Nephron (organoid): ENCODE measurements around the gene AMOTL1.
A peak's percentile ranks its signal among the peaks of the same experiment; 100 is the strongest.

Experiments used
- H3K27ac Mint-ChIP-seq, 3 experiments: 2 replicates each; pipeline ENCODE4 v1.8.0; 2020; ENCODE audit warnings: mixed read lengths in 3 of 3, mild to moderate bottlenecking in 2 of 3, moderate library complexity in 1 of 3
- H3K27me3 Mint-ChIP-seq: 2 replicates; pipeline ENCODE4 v1.8.0; 2021; ENCODE audit warnings: low read depth, mild to moderate bottlenecking, moderate library complexity, mixed read lengths
- H3K36me3 Mint-ChIP-seq: 2 replicates; pipeline ENCODE4 v1.8.0; 2020; ENCODE audit warnings: low read depth, mixed read lengths
- H3K4me1 Mint-ChIP-seq: 2 replicates; pipeline ENCODE4 v1.8.0; 2020; ENCODE audit warnings: mixed read lengths
- H3K4me3 Mint-ChIP-seq, 3 experiments: 2 replicates each; pipeline ENCODE4 v1.8.0; 2020; ENCODE audit warnings: mild to moderate bottlenecking in 3 of 3, mixed read lengths in 3 of 3, moderate library complexity in 2 of 3
- H3K9me3 Mint-ChIP-seq: 2 replicates; pipeline ENCODE4 v1.8.0; 2020; ENCODE audit warnings: mixed read lengths
- CTCF ChIP-seq, 3 experiments: fragments of 200-600 bp; sonication (generic); IDR thresholded peaks; one replicate each; pipeline ENCODE4 v1.5.0; 2021; ENCODE audit warnings: antibody characterized with exemption in 3 of 3; ENCODE audit not compliant: unreplicated experiment in 3 of 3

The AMOTL1 gene

GRCh38 chr11:94773842-94774241, 5.7 kb downstream of the AMOTL1 start:
- Mint-ChIP-seq H3K27ac (no peak overlapping the region), H3K36me3 (peaks cover 3% of the 10 kb centered on the region)

GRCh38 chr11:94774345-94774744, 6.2 kb downstream of the AMOTL1 start:
- peaks cover 62% of the 10 kb centered on the region for H3K4me1 Mint-ChIP-seq
- peaks cover 3% of the 10 kb centered on the region for H3K36me3 Mint-ChIP-seq
- TF ChIP-seq CTCF (IDR thresholded peaks at IDR 0.05; ENCODE audit: unreplicated experiment in 3 of 3), result no peak
- H3K4me3 Mint-ChIP-seq, result no peak overlapping the region
- H3K27me3 Mint-ChIP-seq, result no peaks in the 10 kb centered on the region
- no peak overlapping the region for H3K27ac Mint-ChIP-seq
- no peaks in the 10 kb centered on the region for H3K9me3 Mint-ChIP-seq

More at GRCh38 chr11:94773842-94774241, 5.7 kb downstream of the AMOTL1 start:
- no peak for TF ChIP-seq CTCF (IDR thresholded peaks at IDR 0.05; ENCODE audit: unreplicated experiment in 3 of 3)
- H3K9me3 Mint-ChIP-seq, result no peaks in the 10 kb centered on the region
- no peaks in the 10 kb centered on the region for H3K27me3 Mint-ChIP-seq
- no peak overlapping the region for H3K4me3 Mint-ChIP-seq
- peaks cover 62% of the 10 kb centered on the region for H3K4me1 Mint-ChIP-seq

GRCh38 chr11:94775567-94776327, 7.6 kb downstream of the AMOTL1 start:
- peaks cover 61% of the 10 kb centered on the region for H3K4me1 Mint-ChIP-seq
- H3K4me3 Mint-ChIP-seq, result no peak overlapping the region
- no peak for TF ChIP-seq CTCF (IDR thresholded peaks at IDR 0.05; ENCODE audit: unreplicated experiment in 3 of 3)
- no peaks in the 10 kb centered on the region for H3K9me3 Mint-ChIP-seq
- no peaks in the 10 kb centered on the region for H3K27me3 Mint-ChIP-seq
- peak overlapping the region in 1 of 3 experiments; percentile 7 for H3K27ac Mint-ChIP-seq
- peaks cover 3% of the 10 kb centered on the region for H3K36me3 Mint-ChIP-seq

GRCh38 chr11:94776351-94777321, 8.5 kb downstream of the AMOTL1 start:
- Mint-ChIP-seq H3K27me3 (no peaks in the 10 kb centered on the region), H3K9me3 (no peaks in the 10 kb centered on the region), H3K36me3 (peaks cover 3% of the 10 kb centered on the region), H3K27ac (peak overlapping the region in 2 of 3 experiments; percentile 7 to 33), H3K4me1 (peaks cover 56% of the 10 kb centered on the region), H3K4me3 (peak overlapping the region in 1 of 3 experiments; percentile 17)
- TF ChIP-seq CTCF (IDR thresholded peaks at IDR 0.05; ENCODE audit: unreplicated experiment in 3 of 3), result no peak

GRCh38 chr11:94780432-94780831, 12.3 kb downstream of the AMOTL1 start:
- Mint-ChIP-seq H3K9me3 (no peaks in the 10 kb centered on the region), H3K36me3 (no peaks in the 10 kb centered on the region), H3K4me1 (peaks cover 61% of the 10 kb centered on the region), H3K27me3 (no peaks in the 10 kb centered on the region), H3K4me3 (no peak overlapping the region), H3K27ac (peak overlapping the region; percentile 28 to 77 (median 64))
- TF ChIP-seq CTCF (IDR thresholded peaks at IDR 0.05; ENCODE audit: unreplicated experiment in 3 of 3), result no peak
